GF-D8 (cell line): ENCODE measurements around the gene BRAF.
"Not testable (repeated sequence)": the region's sequence is repeated elsewhere in the genome, so short reads cannot be mapped to it uniquely, and the experiment has no call there.

ENCODE experiments used
- DNase-seq: peaks from one replicate; lab custom pipeline; 2025; lab: John Stamatoyannopoulos, UW

Gene BRAF

GRCh38 chr7:140707132-140707531 lies 217.6 kb downstream of the BRAF start:
- no peak for DNase-seq

GRCh38 chr7:140704205-140704604 lies 220.5 kb downstream of the BRAF start:
- DNase-seq, result no peak

- DNase-seq, result no peak
These were observed 222.0 kb downstream of the BRAF start for GRCh38 chr7:140702774-140703173.

- no peak for DNase-seq
These were observed 226.3 kb downstream of the BRAF start for GRCh38 chr7:140698477-140698876.

- no peak for DNase-seq
These were observed 227.1 kb downstream of the BRAF start for GRCh38 chr7:140697447-140698143.

GRCh38 chr7:140696680-140697446 lies 227.9 kb downstream of the BRAF start, which contains the start of gene NDUFB2:
TSS of gene NDUFB2 (plus strand) at chr7:140696708. CDS start at chr7:140696745, 37 bp downstream.
- peak; percentile 63 for DNase-seq

DNA sequence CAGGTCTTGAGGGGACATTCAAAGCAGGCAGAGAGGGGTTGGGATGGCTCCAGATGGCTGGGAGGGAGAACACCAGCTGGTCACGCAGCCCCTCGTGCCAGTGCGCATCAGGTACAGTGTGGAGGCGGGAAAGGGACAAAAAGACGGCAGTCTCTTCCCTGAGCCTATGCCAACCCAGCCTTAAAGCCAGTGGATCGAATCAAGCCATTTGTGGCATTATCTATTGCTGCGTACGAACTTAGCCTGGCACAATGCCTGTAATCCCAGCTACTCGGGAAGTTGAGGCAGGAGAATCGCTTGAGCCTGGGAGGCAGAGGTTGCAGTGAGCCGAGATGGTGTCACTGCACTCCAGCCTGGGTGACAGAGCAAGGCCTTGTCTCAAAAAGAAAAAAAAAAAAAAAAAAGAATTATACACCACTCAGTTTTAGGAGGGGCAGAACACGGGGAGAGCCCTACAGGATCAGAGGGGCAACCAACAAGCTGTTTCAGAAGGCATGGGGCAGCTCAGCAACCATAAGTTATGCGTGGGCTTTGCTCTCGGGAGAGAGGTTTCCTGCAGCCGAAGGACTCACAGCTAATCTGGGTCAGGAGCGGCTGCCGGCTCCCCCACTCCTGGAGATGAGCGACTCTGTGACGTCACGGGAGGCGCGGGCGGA lies 228.6 kb downstream of the BRAF start:
- DNase-seq, result no peak

- no peak for DNase-seq
These were observed 229.3 kb downstream of the BRAF start for GRCh38 chr7:140695381-140695780.

DNA sequence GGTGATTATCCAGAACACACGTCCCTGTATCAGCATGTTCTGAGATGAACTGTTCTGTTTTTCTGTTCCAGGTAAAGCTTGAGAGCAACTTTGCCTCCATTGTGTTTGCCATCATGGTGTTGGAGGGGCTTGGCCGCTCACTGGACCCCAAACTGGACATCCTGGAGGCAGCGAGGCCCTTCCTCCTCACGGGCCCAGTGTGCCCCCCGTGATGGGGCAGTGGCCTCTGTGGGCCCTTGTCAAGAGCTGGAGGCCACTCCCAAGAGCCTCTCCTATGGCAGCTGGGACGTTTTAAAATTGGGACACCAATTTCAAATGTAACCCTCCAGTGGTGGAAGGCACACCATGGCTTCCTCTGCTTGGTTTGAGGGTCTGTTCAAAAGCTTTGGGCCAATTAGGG lies 230.1 kb downstream of the BRAF start:
- DNase-seq, result no peak

DNA sequence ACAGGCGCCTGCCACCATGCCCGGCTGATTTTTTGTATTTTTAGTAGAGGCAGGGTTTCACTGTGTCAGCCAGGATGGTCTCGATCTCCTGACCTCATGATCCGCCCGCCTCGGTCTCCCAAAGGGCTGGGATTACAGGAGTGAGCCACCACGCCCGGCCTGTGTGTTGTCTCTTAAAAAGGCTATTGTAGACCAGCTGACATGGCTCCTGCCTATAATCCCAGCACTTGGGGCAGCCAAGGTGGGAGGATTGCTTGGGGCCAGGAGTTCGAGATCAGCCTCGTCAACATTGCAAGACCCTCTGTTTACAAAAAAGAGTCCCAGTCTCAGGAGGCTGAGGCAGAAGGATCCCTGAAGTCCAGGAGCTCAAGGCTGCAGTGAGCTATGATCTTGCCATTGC lies 230.9 kb downstream of the BRAF start:
- not testable (repeated sequence) for DNase-seq

DNA sequence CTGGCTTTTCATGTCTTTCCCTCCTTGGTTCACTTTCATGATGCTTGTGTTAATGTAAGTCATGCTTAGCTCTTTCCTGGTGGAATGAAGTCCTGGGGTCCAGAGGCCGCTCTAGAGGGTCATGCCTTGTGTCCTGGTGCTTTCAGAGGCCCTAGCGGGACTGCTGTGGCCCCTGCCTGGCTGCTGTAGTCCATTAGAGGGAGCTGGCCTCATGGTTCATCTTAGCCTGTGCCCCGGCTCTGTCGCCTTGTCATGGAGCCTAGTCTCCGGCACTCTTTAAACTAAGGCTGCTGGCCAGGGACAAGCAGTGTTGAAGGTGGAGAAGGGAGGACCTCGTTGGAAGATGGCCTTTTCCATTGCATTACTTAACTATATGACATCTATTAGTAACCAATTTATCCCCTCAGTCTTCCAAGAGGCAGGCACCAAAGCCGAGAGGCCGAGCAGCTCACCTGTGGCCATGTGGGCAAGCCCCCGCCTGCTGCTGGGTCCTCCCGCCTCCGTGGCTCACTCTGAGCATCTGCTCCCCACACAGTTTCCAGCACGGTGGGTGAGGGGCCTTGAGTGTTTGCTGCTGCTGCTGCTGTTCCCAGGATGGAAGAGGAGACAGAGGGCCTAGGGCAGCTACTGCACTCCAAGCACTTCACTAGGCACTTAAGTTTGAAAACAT lies 233.2 kb downstream of the BRAF start:
- no peak for DNase-seq

DNA sequence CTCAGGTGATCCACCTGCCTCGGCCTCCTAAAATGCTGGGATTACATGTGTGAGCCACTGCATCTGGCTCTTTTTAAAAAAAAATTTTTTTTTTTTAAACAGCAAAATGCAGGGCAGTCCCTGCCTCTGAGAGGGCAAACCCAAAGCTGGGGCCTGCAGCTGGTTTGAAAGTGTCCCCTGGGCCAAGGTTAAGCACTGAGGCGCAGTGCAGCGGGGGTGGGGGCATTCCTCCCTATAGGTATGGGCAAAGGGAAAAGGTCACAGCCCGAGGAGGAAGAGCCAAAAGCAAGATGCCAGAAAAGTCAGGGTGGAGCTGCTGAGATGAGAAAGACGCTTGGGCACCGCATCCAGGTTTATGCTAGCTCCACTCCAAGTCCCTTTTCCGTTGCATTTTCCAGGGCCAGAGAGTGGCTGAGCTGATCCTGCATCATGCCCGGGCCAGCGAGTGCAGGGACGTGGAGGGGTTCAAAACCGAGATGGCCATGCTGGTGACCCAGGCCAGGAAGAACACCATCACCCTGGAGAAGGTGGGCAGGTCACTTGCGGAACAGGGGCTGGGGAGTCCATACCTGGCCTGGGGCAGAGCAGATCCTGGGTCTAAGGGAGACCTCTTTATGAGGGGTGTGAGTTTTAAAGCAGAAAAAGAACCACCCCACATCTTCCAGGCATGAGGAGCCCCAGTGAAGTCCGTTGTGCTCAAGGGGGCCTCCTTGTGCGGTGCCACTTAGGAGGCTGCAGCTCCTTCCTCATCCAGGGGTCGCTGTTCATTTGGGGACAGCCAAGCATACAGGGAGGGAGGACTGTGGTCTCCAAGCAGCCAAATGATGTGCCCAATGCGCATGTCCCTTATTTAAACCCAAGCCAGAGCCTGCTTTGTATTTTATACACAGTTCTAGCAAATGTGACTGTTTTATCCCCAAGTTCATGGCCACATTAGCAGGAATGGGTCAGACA lies 235.3 kb downstream of the BRAF start:
- no peak for DNase-seq

- DNase-seq, result no peak
These were observed 236.4 kb downstream of the BRAF start for GRCh38 chr7:140688341-140688740.

GRCh38 chr7:140686921-140687320 lies 237.8 kb downstream of the BRAF start:
- no peak for DNase-seq

DNA sequence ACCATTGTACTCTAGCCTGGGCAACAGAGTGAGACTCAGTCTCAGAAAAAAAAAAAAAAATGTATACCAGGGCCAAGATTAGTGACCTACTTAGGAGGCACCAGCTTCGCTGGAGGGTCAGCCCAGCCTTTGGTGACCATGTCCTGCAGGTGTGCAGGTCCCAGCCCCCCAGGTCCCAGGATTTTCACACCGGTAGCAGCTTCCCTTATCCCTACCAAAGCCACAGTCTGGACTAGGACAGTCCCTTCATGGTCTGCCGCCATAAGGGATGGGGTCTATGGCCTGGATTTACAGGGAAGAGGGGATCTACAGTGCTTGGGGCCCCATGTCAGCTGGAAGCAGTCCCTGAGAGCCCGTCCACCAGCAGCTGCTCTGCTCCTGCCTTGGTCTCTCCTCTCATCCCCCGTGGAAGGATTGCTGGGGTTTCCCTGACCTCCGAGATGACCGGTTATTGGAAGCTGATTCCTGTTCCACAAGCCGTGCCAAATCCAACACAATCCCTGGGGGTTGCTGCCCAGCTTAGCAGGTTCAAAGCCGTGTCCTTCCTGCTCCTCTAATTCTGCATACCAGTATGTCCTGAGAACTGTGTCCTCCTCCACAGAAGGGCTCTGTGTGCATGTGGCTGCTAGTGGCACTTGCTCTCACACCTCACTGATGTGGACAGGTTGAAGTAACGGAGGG lies 239.2 kb downstream of the BRAF start:
- DNase-seq, result no peak

GRCh38 chr7:140684066-140684950 lies 240.4 kb downstream of the BRAF start:
- DNase-seq, result no peak

DNA sequence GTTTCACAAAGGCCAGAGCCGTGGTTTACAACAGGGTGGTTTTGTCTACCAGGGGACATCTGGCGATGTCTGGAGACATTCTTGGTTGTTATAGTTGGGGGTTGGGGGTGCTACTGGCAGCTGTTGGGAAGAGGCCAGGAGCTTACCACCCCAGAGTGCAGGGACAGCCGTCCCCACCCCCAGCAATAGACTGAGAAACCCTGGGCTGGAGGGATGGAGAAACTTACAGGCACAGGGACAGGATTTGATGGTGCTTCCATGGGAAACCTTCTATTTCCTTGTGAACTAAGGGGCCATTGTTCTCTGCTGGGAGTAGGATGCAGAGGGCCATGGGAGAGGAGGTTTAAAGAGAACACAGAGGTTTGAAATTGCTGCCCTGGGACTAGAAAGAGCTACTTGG lies 241.1 kb downstream of the BRAF start:
- DNase-seq, result no peak

GRCh38 chr7:140681766-140682165 lies 243.0 kb downstream of the BRAF start:
- no peak for DNase-seq

DNA sequence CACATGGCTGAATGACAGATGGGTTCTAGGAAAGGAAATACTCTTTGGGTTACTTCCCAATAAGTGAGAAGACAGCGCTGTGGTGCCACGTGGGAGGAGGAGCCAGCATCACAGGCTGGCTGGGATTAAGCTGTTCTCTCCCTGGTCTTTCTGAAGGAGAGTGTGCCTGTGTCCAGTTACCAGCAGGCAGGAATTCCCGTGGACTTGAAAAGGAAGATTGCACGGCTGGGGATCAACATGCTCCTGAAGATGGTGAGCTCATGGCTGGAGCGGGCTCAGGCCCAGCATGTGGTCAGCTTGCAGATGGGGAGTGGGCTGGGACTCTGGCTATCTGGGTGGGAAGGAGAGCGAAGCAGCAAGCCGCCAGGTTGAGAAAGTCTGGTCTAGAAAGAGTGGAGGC lies 243.8 kb downstream of the BRAF start:
- DNase-seq, result no peak

DNA sequence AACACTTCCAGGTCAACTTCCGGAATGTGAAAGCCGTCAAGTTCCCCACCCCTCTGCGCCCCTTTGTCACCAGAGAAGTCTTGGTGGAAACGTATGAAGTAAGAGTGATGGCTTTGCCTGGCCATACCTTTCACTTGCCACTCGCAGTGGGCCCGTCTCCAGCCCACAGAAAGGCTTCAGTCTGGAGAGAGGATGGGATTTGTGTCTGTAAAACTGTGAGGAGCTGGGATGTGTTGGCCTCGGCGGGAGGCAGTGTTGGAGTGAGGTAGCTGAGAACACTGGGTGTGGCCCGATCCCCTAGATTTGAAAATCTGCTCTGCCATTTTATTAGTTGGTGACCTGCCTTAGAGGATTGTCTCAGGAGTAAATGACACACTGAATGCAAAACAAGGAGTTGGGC lies 245.5 kb downstream of the BRAF start:
- no peak for DNase-seq
